Embryonic facial prominence (tissue), 1 donor: ENCODE data around the gene AMPD3.

ENCODE experiments used
- DNase-seq: peaks from one replicate; pipeline ENCODE4 v3.0.0-alpha.2; 2016; ENCODE audit errors: extremely low spot score

Gene AMPD3

GRCh38 chr11:10488934-10489691 is 34.0 kb downstream of the AMPD3 start:
- DNase-seq: no peak

GRCh38 chr11:10490032-10490397 is 35.0 kb downstream of the AMPD3 start:
- no peak for DNase-seq

- no peak for DNase-seq
These were observed 35.6 kb downstream of the AMPD3 start for GRCh38 chr11:10490398-10491241.

DNA sequence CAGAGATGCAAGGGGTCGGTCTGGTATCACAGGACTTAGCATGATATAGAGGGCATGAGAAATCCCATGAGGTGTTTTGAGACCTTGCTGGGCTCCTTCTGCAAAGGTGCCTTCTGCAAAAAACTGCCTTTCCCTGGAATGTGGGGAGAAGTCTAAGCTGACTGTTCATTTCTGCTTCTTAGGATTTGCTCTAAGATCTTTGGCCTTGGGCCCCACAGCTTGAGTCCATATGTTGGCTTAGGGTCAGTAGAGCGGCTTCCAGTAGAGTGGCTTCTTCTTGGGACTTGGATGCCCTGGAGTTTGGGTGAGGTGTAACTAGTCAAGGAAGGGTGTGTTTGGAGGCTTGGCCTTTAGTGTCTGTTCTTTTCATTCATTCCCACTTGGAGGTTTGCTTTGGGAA is 37.0 kb downstream of the AMPD3 start:
- DNase-seq: no peak

- no peak for DNase-seq
These were observed 38.1 kb downstream of the AMPD3 start for GRCh38 chr11:10493041-10493663.

- DNase-seq: no peak
These were observed 39.8 kb downstream of the AMPD3 start for GRCh38 chr11:10494636-10495463.

DNA sequence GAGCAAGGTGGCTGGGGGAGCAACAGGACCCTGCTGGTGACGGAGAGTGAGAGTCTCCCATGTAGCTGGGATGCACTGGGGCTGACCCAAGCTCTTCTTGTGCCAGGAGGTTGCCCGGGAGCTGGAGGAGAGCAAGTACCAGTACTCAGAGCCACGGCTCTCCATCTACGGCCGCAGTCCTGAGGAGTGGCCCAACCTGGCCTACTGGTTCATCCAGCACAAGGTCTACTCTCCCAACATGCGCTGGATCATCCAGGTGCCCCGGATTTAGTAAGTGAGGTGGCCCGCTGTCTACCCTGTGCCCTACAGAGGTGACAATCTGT is 40.4 kb downstream of the AMPD3 start:
- DNase-seq: no peak

DNA sequence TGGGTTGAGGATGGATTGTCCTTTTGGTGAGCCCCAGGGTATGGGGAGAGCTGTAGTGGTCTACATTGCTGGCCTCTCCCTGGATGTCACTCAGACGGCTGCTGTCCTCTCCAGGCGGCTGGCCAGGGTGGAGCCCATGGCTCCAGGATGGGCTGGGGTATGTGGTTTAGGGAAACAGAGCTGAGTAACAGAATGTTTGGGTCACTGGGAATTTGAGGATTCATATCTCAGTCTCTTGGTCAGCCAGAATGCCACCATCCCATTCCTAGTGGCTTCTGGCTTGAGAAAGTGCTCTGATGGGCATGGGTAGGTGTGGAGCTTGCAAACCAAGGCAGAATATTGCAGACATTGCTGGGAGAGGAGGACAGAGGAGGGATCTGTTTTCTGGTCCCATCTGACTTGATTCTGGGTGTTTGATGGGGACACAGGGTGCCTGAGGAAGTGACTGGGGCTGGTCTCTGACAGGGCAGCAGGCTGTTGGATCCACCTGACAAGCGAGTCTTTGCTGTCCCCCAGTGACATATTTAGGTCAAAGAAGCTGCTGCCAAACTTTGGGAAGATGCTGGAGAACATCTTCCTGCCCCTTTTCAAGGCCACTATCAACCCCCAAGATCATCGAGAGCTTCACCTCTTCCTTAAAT is 41.4 kb downstream of the AMPD3 start:
- no peak for DNase-seq

- DNase-seq: no peak
These were observed 42.4 kb downstream of the AMPD3 start for GRCh38 chr11:10497371-10498021.

DNA sequence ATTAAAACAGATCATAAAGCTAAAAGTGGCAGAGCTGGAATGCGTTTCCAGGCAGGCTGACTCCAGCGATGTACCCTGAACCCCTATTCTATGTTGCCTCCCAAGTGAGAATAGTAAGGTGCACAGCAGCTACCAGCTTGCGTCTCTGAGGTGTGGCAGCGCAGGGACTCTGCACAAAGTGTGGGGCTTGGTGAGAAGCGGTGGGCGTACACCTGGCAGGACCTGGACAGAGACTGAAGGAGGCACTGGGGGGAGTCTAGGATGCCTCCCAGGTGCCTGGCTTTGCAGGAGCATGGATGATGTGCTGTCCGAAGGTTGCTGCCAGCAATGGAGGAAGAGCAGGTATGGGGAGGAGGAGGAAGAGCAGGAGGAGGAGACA is 42.9 kb downstream of the AMPD3 start:
- no peak for DNase-seq

DNA sequence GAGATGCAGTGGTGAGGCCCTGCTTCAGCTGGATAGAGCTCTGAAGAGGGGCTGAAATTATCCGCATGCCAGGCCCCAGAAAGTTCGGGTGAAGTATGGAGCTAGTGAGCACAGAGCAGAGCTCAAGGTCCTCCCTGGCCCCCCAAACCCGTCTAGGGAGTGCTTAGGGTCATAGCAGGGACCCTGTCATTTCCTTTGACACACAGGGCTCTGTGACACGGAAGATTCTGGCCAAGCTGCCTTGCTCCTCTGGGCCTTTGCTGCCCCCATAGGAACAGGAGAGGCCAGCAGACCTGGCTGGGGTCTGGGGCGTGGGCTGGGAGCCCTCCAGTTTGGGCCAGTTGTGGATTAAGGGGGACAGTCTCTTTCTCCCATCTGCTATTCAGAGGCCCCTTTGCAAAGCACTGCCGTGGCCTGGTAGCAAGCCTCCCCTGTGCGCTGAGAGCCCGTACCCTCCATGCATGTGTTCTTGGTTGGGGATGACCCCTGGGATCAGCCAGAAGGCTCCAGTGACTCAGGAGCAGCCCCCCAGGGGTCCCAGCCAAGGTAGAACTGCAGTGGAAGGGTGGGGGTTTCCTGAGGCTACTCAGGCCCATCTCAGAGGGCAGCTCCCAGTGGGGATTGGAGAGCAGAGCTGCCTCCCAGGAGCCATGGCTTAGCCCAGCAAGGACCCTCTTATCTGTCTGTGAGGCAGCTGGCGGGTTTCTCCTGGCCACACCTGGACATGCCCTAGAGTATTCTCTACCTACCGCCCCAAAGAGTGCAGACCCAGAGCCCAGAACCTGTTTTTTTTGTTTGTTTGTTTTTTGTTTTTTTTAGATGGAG is 43.6 kb downstream of the AMPD3 start:
- DNase-seq: no peak

- DNase-seq: no peak
These were observed 44.4 kb downstream of the AMPD3 start for GRCh38 chr11:10499452-10499851.

- no peak for DNase-seq
These were observed 45.0 kb downstream of the AMPD3 start for GRCh38 chr11:10499874-10500601.

DNA sequence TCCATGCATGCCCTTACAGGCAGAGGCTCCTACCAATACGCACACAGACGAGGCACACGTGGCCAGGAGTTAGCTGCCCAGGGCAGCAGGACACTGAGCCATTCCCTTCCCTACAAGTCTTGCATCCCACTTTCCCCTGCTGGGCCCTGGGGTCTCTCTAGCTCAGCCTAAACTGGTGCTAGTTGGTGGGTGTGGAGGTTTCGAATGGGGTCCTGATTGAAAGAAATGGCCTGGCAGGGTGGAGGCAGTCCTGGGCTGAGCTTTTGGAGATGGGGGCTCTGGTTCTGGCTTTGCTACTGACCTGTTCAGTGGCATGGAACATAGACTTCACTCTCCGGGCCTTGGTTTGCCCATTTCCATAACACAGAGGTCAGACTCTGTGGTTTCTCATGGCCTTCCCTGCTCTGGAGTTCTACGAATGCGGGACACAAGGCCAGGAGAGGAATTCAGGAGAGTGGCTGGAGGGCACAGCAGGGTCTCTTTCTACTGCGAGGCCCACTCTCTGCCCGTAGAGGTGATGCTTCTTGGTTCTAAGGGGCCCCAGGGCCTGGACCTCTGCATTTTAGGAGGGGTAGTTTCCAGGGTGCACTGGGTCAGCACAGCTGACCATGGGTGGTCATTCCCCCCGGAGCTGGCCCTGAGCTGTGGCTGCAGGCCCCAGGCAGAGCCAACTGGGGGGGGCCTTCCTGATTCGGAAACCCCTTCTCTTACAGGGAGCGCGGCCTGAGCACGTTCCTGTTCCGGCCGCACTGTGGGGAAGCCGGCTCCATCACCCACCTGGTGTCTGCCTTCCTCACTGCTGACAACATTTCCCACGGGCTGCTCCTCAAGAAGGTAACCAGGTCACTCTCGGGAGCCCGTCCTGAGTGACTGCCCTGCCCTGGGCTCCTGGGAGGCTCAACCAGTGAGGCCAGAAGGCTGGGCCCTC is 46.0 kb downstream of the AMPD3 start:
- DNase-seq: no peak

- no peak for DNase-seq
These were observed 47.1 kb downstream of the AMPD3 start for GRCh38 chr11:10502065-10502680.

GRCh38 chr11:10502770-10503169 is 47.7 kb downstream of the AMPD3 start:
- no peak for DNase-seq

GRCh38 chr11:10503221-10503620 is 48.2 kb downstream of the AMPD3 start:
- DNase-seq: no peak
